Pulmonary artery endothelial cell (primary cell): ENCODE data around the gene NOTCH2. TPM values are rescaled to one million over a fixed set of nuclear protein-coding genes. Genes with fewer than 3 reads are reported as not detected.
A peak's percentile ranks its signal among the peaks of the same experiment; 100 is the strongest.

Experiments used
- DNase-seq: peaks from one replicate; pipeline ENCODE4 v3.0.0-alpha.2; 2011; ENCODE audit warnings: low read depth, low spot score
- total RNA-seq: library from RNA; depleted of rRNA; stranded (reverse); fragments of >200 nt; gene quantifications from 2 replicates; pipeline ENCODE4 v1.2.3, GENCODE V29; 2014

The NOTCH2 gene
- total RNA-seq, 1 donor from 2014 or later: 42.9 TPM

DNA sequence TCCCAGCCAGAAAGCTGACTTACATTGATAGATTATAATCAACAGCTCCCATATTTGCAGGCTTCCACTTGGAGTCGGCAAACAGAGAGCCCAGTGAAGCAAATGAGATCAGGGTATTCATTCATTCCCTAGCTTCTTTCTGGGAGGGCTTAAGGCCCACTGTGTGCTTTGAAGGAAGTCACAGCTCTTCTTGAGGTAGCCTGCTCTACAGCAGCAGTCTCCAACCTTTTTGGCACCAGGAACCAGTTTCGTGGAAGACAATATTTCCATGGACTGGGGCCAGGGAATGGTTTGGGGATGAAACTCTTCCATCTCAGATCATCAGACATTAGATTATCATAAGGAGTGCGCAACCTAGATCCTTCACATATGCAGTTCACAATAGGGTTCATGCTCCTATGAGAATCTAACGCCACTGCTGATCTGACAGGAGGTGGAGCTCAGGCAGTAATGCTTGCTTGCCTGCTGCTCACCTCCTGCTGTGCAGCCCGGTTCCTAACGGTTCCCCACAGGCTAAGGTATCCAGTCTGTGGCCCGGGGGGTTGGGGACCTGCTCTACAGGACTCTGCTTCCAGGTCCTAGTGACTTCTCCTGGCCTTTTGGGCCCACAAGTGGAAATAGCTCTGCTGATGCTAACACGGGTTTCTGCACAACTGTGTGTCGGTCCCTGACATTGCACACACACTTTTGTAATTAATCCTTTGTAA lies 159.4 kb downstream of the NOTCH2 start:
- DNase-seq: no peak

GRCh38 chr1:119908661-119909060 lies 160.8 kb downstream of the NOTCH2 start:
- no peak for DNase-seq

DNA sequence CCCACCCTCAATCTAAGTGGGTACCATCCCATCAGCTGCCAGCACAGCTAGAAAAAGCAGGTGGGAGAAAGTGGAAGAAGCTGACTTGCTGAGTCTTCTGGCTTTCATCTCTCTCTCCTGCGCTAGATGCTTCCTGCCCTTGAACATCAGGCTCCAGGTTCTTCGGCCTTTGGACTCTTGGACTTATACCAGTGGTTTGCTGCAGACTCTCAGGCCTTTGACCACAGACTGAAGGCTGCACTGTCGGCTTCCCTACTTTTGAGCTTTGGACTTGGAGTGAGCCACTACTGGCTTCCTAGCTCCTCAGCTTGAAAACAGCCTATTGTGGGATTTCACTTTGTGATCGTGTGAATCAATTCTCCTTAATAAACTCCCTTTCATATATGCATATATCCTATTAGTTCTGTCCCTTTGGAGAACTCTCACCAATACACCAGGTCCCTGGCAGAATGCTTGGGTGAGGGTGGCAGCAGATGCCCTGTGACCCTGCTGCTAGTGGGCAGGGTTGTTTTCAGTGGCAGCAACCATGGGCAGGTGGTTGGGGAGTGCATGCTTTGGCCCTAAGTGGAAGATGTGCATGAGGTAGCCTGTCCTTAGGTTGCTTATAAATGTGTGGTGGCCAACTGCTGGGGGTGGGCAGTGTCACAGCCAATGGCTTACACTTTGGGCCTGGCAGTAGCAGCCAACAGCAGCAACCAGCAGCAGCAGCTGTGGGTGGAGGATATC lies 162.4 kb downstream of the NOTCH2 start:
- DNase-seq: no peak

DNA sequence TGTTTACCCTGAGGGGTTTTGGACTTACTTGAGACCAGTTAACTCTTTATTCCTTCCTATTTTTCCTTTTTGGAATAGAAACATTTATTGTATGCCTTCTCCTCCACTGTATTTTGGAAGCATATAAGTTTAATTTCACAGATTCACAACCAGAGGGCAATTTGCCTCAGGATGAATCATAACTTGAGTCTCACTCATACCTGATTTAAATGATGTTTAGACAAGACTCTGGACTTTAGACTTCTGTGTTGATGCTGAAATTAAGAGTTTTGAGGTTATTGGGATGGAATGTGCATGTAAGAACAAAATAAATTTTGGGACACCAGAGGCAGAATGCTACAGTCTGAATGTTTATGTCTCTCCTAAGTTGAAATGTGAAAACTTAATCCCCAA lies 166.0 kb downstream of the NOTCH2 start:
- DNase-seq: no peak

GRCh38 chr1:119902775-119903442 lies 166.6 kb downstream of the NOTCH2 start:
- no peak for DNase-seq

DNA sequence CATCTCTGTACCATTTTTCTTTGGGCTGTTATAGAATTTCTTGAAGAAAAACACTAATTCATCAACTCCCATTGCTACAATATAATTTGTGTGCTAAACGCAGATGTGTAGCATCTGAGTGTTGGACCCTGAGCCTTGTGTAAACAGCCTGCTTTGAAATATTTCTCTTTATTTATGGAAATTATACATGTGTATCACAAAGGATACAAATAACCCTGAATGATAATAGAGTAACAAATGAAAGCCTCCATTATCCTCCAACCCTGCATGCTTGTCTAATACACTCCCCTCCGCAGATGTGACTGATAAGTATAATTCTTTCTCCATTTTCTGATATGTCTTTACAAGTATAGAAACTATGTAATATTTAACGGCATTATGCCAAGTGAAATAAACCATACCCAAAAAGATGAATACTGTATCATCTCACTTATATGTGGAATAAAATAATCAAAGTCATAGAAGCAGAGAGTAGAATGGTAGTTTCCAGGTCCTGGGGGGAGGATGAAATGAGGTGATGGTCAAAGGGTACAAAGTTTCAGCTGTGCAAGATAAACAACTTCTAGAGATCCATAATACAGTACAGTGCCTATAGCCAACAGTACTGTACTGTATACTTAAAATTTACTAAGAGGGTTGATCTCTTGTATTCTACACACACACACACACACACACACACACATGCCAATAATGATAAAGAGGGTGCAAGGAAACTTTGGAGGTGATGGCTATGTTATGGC lies 170.3 kb downstream of the NOTCH2 start:
- DNase-seq: no peak

DNA sequence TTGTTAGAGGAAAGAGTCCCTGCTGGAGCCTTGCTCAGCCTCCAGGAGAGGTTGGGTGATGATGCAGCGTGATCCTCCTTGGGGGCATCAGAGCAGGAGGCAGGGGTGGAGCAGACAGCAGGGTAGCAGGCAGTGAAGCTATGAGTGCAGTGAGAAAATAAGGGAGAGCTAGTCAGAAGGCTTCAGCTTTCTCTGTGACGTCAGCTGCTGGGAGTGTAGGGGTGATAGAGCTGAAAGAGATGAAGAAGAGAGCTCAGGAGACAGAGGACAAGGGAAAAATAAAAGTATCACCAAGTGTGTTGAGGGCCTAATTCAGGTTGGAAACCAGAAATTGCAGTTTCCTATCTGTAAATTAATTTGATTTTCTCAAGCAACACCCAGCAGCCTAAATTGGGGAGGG lies 170.9 kb downstream of the NOTCH2 start:
- DNase-seq: no peak

GRCh38 chr1:119896303-119896702 lies 173.2 kb downstream of the NOTCH2 start, which contains the start of gene ADAM30:
Gene ADAM30, minus strand, starts transcription at chr1:119896515. Its CDS starts 179 bp downstream, at chr1:119896336.
- DNase-seq: no peak

DNA sequence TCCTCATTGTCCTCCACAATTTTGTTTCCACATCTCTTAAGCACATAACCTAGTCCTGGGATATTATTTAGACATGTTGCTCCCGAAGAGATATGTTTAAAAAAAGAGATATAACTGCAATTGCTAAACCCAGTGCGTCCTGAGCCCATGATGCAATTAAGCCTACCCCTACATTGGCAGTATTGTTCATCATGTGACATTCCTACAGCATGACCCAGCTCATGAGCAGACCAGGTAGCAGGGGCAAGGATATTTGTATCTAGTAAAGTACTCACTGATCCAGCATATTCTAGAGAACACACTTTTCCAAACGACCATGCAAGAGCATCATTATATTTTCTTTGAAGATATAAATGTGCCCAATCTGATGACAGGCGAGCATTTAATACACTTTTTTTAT lies 174.4 kb downstream of the NOTCH2 start:
- no peak for DNase-seq

- DNase-seq: no peak
Observed at GRCh38 chr1:119893827-119894700, 175.4 kb downstream of the NOTCH2 start.

DNA sequence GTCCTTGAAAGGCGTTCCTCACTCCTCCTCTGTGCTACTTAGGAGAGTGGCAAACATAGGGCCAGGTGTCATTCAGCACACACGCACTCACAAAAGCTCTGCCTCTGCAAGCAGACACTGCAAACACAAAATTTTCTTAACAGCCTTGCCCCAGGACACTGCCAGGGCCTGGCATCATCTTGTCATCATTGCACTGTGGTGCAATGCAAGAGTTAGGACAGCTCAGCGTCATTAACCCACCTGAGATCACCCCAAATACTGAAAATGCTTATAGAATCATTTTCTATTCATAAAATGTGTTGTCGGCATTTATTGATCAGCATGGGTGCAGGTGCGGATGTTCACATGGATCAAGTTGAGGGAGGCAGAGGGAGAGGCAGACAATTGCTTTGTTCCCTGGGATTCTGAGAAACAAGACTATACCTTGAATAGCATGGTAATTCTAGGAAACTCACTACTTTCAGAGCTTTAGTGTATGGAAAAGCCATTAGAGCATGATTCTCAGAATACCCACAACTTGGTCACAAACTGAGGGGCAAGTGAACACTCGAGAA lies 176.1 kb downstream of the NOTCH2 start:
- DNase-seq: no peak

DNA sequence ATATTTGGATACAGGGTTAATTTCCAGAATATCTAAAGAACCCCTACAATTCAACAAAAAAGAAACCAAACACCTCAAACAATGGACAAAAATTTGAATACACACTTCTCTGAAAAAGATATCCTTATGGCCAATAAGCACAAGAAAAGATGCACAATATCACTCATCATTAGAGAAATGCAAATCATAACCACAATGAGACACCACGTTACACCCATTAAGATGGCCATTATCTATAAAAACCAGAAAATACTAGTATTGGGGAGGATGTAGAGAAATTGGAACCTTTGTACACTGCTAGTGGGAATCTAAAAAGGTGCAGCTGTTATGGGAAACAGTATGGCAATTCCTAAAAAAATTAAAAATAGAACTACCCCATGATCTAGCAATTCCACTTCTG lies 178.1 kb downstream of the NOTCH2 start:
- no peak for DNase-seq

GRCh38 chr1:119888476-119888875 lies 181.0 kb downstream of the NOTCH2 start:
- no peak for DNase-seq

DNA sequence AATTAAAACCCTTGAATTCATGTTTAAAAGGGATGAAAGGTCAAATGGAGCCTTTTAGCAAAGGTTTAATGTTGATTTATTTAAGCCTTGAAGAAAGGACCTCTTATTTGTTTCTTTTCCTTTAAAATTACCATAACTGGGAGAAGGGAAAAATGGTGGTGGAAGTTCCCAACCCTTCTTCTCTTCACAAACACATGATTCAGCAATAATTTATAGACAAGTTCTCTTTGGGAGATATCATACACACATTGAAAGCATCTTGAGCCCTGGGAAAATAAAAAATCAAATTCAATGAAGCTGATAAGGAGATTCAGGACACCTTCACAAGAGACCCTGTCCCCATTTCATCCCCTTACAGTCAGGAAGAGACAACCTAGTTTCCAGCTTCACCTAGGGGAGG lies 182.0 kb downstream of the NOTCH2 start:
- no peak for DNase-seq

DNA sequence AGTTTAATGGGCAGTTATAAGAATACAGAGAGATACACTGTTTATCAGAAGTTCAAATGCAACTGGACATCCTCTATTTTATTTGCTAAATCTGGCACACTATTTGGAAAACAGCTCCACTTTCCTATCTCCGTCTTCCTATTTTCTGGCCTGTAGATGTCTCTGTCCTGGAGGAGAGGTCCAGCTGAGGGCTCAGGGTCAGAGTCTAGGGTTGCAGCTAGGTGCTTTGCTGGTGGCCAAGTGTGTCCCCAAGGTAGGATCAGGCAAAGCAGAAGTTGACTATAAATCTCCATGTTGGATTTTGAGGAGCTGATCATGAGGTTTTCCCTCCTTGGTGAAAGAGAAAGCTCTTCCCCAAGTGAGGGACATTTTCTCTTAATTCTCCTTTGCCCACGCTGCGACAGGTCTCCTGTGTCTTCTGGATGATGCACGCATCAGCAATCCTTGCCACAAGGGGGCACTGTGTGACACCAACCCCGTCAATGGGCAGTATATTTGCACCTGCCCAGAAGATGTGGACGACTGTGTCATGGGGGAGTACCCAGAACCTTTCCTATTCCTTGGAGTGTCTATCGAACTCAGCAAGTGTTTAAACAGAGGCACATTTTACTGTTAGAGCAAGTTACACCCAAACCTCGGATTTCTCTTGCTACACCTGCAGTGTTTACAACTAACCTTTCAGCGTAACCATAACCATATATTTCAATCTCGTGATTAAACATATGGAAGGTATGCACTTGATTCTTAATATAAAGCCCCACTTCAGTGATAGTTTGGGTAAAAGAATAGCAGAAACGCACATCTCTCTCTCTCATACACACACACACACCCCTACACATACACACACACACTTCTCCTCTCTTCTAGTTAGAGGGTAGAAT lies 183.3 kb downstream of the NOTCH2 start:
- peak; percentile 4 for DNase-seq

DNA sequence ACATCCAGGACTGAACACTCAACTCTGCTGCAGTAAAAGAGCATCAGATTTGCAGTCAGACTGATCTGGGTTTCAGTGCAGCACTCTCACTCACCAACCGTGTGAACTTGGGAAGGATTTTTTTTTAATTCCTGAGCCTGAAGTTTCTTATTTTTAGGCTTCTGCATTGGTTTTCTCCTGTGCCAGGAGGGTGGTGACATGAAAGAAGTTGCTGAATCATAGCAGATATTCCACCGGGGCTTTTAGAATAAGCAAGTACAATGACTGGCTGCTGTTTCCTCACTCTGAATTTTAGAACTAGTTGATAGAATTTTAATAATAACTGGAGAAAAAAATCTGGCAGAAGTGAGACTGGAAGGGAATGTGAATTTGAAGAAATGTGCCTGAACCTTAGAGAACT lies 184.8 kb downstream of the NOTCH2 start:
- no peak for DNase-seq

DNA sequence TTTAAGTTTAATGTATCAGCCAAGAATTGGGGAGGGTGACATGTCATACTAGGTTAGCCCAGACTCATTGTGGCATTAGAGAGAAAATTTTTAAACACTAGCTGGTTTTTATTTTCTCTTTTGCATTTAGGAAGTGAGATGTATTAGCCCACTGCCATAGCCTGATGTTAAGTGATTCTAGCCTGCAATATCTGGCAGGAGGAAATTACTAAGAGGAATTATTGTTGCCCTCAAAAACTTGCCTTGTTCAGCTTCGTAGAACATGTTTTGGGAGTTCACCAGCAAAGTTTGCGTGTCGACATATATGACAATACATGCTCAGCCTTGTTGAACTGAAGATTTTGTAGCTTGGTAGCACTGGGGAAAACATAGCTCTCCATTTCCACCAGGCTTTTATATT lies 185.6 kb downstream of the NOTCH2 start:
- DNase-seq: no peak

DNA sequence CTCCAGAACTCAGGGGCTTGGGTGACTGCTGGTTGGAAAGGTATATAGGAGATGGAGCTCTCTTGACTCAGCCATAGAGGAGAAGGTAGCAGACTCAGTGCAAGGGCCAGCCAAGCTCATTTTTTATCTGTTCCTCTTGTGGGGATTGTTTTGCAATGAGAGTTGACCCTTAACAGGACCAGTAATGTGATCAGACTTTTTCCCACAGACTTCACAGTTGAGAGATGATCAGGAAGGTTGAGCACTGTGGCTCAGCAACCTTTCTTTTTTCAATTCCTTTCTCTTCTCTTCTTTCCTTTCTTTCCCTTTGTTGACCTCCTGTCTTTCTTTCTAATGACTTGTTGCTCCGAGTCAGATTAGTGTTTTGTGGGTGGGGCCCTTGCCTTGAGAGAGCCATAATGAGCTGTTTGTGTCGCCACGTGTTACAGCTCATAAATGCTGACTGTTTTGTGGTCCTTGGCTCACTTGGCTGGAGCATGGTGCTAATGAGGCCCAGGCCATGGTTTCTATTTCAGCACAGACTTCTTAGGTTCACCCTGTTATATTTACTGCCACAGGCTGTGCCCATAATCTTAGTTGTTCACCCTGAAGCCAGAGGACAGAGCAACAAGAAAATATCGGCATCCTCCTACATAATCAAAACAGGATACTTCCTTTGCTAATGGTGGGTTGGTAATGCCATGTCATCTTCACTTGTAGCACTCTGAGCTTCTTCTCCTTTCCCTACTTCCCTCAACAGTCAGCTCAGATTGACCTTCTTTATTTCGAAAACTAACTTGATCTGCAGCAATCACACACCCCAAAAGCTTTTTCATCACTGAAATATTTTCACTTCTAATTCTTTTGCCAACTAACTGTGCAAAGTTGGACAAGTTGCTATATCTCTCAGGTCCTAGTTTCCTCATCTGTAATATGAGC lies 187.1 kb downstream of the NOTCH2 start:
- DNase-seq: no peak
